Activated T-cell treated with anti-CD3 and anti-CD28 coated beads, Interleukin-2, amount 50 U/mL, for 72 hours (primary cell): ENCODE data around the gene TCP10L. TPM values are rescaled to one million over a fixed set of nuclear protein-coding genes. Genes with fewer than 3 reads are reported as not detected.
"Not testable (repeated sequence)": the region's sequence is repeated elsewhere in the genome, so short reads cannot be mapped to it uniquely, and the experiment has no call there.

Experiments
- ATAC-seq, 2 donors: fragments of 150-1000 bp; cut with Tn5 transposase; replicated peaks in 1 of 2; 2 replicates each; pipeline ENCODE4 v1.10.0; 2021; ENCODE audit warnings: moderate library complexity in 2 of 2, mild to moderate bottlenecking in 1 of 2
- DNase-seq, 2 donors: peaks; one replicate each; pipeline ENCODE4 v3.0.0; 2021 to 2022; ENCODE audit warnings: mixed read lengths in 1 of 2
- H3K27ac Mint-ChIP-seq: one replicate; pipeline ENCODE4 v1.8.0; 2022; ENCODE audit warnings: mild to moderate bottlenecking, moderate library complexity, mixed read lengths
- H3K27me3 Mint-ChIP-seq: one replicate; pipeline ENCODE4 v1.8.0; 2022; ENCODE audit warnings: low read depth, mixed read lengths
- H3K36me3 Mint-ChIP-seq, 2 donors: one replicate each; pipeline ENCODE4 v1.8.0; 2022; ENCODE audit warnings: mixed read lengths in 2 of 2, mild to moderate bottlenecking in 1 of 2; ENCODE audit not compliant: insufficient read depth in 2 of 2
- H3K4me1 Mint-ChIP-seq: one replicate; pipeline ENCODE4 v1.8.0; 2022; ENCODE audit warnings: low read depth, mixed read lengths
- H3K4me3 Mint-ChIP-seq, 2 donors: one replicate each; pipeline ENCODE4 v1.8.0; 2022; ENCODE audit warnings: mild to moderate bottlenecking in 2 of 2, mixed read lengths in 2 of 2, moderate library complexity in 2 of 2
- H3K9me3 Mint-ChIP-seq, 2 donors: one replicate each; pipeline ENCODE4 v1.8.0; 2022; ENCODE audit warnings: mixed read lengths in 2 of 2
- total RNA-seq, 2 donors: library from RNA; stranded (reverse); gene quantifications; one replicate each; pipeline ENCODE4 v1.2.3, GENCODE V29; 2022

Gene TCP10L, protein sequence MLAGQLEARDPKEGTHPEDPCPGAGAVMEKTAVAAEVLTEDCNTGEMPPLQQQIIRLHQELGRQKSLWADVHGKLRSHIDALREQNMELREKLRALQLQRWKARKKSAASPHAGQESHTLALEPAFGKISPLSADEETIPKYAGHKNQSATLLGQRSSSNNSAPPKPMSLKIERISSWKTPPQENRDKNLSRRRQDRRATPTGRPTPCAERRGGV
- total RNA-seq, result under 1 TPM; 0.43 to 0.56 TPM

DNA sequence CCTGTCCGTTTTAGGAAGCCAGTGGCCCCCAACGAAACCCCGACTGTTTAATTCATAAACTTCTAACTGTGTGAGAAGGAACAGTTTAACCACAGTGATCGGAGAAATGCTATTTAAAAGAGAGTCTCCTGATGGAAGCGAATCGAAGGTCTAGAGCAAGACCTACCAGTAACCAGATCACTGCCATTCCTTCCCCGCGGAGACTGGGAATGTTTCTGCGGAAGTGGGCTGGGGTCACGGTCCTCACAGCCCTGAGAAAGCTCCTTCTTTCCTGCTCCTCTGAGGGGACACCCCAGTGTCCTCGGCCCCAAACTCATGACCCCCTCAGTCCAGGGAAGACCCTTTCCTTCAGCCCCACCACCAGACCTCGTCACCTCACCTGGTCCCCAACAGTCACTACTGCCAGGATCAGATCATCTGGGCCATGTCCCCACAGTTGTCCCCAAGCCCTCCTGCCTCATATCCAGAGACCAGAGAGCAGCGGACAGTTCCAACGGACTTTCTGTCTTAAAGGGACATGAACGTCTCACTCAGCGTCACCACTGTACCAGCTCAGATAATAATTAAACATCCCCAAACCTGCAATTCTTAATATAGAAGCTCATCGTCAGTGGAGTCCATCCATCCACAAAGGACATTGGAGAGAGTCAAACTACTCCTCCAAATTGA, at the start of gene TCP10L:
Gene TCP10L, minus strand, starts transcription at position 482 of the 669 bp plus-strand sequence. CDS start 1,219 bp downstream, outside the sequence.
- DNase-seq, result no peak
- Mint-ChIP-seq H3K9me3 (no peaks in the 10 kb centered on the region), H3K27ac (no peak within 1 kb of the TSS), H3K4me1 (no peaks in the 10 kb centered on the region), H3K4me3 (no peak within 1 kb of the TSS), H3K36me3 (no peaks in the 10 kb centered on the region), H3K27me3 (no peaks in the 10 kb centered on the region)
- ATAC-seq, result no peak

DNA sequence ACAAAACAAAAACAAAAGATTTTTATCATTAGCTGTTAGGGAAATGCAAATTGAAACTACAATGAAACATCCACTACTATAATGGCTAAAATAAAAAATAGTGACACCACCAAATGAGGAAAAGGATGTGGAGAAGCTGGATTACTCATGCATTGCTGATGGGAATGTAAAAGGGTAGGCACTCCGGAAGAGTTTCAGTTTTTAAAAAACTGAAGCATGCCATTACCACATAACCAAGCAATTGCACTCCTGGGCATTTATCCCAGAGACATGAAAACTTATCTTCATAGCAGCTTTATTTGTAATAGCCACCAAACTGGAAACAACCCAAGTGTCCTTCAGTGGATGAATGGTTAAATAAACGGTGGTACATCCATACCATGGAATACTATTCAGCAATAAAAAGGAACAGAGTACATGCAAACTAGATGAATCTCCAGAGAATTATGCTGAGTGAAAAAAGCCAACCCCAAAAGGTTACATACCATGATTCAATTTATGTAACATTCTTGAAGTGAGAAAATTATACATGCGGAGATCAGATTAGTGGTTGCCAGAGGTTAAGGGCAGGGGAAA, 41.4 kb upstream of the TCP10L start:
- DNase-seq, result no peak
- Mint-ChIP-seq H3K36me3 (peaks cover 2% of the 10 kb centered on the region in 2 donors), H3K4me1 (peaks cover 5% of the 10 kb centered on the region), H3K27ac (no peak overlapping the region), H3K4me3 (no peak overlapping the region), H3K9me3 (no peaks in the 10 kb centered on the region), H3K27me3 (peaks cover 9% of the 10 kb centered on the region)
- ATAC-seq, result no peak

DNA sequence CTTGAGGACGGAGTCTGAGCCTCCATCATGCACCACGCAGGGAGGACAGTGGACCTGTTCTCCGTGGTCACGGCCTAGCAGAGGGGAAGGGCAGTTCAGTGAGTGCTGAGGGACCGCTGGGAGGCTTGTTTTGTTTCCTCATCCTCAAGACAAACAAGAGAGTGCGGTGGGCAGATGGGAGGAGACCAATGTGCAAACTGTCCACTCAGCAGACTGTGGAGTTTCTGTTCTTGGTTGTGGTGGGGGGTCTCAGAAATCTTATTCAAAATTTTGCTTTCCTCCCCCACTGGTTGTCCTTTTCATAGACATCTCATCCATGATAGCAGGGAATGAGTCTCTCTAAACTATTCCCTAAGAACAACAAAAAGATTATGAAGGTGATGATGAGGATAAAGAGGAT, 32.9 kb upstream of the TCP10L start:
- not testable (repeated sequence) for H3K4me1 Mint-ChIP-seq, H3K9me3 Mint-ChIP-seq, H3K36me3 Mint-ChIP-seq, ATAC-seq, DNase-seq, H3K27ac Mint-ChIP-seq, H3K4me3 Mint-ChIP-seq
- H3K27me3 Mint-ChIP-seq, result peaks cover 12% of the 10 kb centered on the region

DNA sequence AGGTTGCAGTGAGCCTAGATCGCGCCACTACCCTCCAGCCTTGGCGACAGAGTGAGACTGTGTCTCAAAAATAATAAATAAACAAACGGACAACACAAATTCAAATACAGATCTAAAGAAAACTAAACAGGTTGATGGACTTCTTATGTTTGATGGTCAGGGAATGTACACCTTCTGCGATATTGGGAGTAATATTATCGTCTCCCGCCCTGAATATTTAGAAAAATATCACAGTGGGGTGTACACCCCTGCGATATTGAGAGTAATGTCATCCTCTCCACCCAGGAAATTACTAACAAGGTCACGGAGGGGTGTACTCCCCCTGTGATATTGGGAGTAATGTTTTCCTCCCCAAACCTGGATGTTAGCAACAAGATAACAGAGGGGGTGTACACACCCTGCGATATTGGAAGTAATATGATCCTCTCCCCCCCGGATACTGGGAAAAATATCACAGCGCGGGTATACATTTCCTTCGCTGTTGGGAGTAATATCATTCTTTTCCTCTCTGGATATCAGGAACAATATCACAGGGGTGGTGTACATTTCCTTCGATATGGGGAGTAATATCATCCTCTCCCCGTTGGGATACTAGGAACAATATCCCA, 28.2 kb upstream of the TCP10L start:
- Mint-ChIP-seq H3K4me1 (peaks cover 13% of the 10 kb centered on the region), H3K4me3 (peak overlapping the region; percentile 94 to 99), H3K36me3 (peaks cover 1 to 8% of the 10 kb centered on the region in 2 donors), H3K9me3 (no peaks in the 10 kb centered on the region), H3K27ac (no peak overlapping the region), H3K27me3 (no peaks in the 10 kb centered on the region)
- no peak for DNase-seq
- ATAC-seq, result no peak

DNA sequence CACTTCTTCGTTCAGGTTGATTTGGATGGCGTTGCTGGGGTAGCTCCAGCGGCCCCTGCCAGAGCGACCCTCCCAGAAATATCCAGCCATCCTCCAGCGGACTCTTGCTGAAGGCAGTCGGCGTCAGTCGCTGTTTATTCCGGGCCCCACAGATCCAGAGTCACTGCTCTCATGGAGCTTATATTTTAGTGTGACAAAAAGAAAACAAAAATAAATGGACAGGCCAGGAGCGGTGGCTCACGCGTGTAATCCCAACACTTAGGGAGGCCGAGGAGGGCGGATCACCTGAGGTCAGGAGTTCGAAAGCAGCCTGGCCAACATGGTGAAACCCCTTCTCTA, 27.6 kb upstream of the TCP10L start:
- Mint-ChIP-seq H3K36me3 (peaks cover 1 to 8% of the 10 kb centered on the region in 2 donors), H3K27ac (peak overlapping the region; percentile 89), H3K27me3 (no peaks in the 10 kb centered on the region), H3K4me3 (peak overlapping the region; percentile 94 to 99), H3K9me3 (no peaks in the 10 kb centered on the region), H3K4me1 (peaks cover 13% of the 10 kb centered on the region)
- DNase-seq (no peak), ATAC-seq (peak in 1 of 2 donors; percentile 8)

DNA sequence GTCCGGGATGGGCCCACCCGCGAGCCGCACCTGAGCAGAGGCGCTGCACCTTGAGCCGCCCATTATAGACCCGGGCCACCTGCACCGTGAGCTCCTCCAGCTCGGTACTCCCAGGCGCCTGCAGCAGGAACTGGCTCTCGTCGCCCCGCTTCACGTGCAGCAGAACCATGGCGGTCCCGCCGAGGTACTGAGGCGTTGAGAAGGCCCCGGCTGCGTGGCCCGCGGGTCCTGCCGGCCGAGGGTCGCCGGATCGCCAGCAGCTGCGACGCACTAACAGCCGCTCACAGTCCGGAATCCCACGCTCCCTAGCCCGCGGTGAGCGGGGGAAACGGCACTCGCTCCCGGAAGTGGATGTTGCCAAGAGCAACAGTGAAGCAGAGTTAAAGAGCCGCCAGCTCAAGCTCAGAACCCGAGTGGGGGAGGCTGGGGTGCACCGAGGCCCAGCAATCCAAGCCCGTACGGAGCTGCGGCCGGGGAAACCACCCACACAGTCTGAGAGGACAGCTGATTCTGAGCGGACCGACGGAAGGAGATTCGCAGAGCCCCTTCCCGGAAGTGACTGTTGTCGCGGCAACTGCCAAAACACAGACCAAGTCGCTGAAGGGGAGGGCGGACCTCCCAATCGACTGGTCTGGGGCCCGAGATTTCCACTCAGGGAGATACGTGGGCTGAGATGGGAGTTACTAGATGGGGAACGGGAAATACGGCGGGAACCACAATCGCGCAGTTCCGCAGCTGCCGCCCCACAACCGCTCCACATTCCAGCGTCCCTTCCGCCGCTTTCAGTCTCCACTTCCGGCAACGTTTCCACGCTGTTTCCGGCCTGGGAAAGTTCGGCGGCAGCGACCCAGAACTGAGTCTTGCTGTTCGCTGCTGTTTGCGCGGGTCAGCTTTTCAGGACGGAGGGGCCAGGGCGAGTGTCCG, 27.0 kb upstream of the TCP10L start, which contains the start of gene CFAP298:
Gene CFAP298, minus strand, starts transcription at position 303 of the 924 bp plus-strand sequence. Its CDS starts 134 bp downstream, at position 169.
- Mint-ChIP-seq H3K36me3 (peaks cover 1 to 10% of the 10 kb centered on the region in 2 donors), H3K27me3 (no peaks in the 10 kb centered on the region), H3K9me3 (no peaks in the 10 kb centered on the region), H3K4me1 (peaks cover 13% of the 10 kb centered on the region), H3K27ac (peak within 1 kb of the TSS; percentile 89), H3K4me3 (peak within 1 kb of the TSS; percentile 94 to 99)
- ATAC-seq, result peak; percentile 96 to 97
- peak; percentile 88 to 91 for DNase-seq

DNA sequence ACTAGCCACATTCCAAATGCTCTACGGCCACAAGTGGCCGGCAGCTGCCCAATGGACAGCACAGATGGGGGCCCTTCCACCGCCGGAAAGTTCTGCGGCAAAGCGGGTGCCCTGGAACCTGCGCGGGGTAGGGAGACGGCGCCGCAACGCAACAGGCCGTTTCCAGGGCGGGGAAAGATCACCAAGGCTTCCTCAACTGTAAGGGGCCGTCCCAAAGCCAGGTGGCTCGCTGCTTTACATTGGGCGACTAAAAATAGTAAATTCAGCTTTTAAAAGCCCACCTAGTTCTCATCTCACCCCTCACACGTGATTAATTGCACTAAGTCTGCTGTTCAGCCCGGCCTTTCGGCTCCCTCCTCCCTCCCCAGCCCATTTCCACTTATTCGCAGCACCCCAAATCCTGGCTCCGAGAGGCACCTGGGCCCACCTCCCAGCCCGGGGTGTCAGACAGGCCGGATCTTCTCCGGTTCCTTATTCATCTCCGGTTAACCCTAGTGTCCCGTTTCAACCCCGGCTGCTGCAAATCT, 26.2 kb upstream of the TCP10L start:
- DNase-seq (peak; percentile 43 to 48), ATAC-seq (peak; percentile 2)
- peaks cover 1 to 10% of the 10 kb centered on the region in 2 donors for H3K36me3 Mint-ChIP-seq
- peaks cover 13% of the 10 kb centered on the region for H3K4me1 Mint-ChIP-seq
- H3K27ac Mint-ChIP-seq, result peak overlapping the region; percentile 89
- H3K27me3 Mint-ChIP-seq, result no peaks in the 10 kb centered on the region
- peak overlapping the region; percentile 94 to 99 for H3K4me3 Mint-ChIP-seq
- no peaks in the 10 kb centered on the region for H3K9me3 Mint-ChIP-seq

DNA sequence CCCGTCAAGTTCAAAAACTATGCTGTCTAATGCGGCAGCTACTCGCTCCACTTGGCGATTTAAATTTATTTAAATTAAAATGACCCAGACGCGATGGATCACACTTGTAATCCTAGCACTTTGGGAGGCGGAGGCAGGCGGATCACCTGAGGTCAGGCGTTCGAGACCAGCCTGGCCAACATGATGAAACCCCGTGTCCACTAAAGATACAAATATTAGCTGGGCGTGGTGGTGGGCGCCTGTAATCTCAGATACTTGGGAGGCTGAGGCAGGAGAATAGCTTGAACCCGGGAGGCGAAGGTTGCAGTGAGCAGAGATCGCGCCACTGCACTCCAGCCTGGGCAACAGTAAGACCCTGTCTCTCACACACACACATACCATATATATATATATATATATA, 25.6 kb upstream of the TCP10L start:
- Mint-ChIP-seq H3K4me3 (peak overlapping the region; percentile 53 to 58), H3K4me1 (peaks cover 13% of the 10 kb centered on the region)
- H3K27ac Mint-ChIP-seq, H3K36me3 Mint-ChIP-seq, H3K27me3 Mint-ChIP-seq, DNase-seq, H3K9me3 Mint-ChIP-seq, ATAC-seq: not testable (repeated sequence)

DNA sequence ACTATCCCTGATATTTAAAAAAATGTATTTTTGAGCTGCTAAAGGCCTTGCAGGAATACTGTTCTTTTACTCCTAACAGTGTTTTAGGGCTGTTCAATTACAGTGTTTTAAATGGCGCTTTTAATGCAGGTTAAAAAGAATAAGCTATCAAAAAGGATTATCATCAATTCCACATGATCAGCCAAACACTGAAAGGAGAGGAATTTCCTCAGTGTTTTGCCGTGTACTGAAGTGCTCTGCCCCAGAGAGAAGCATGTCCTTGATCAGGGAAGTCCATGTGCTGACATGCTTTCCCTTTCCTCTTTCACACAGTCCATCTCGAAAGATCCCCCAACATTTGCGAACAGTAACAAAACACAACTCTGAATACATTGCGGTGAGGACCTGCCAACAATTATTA, 23.5 kb upstream of the TCP10L start:
- Mint-ChIP-seq H3K36me3 (peaks cover 4 to 13% of the 10 kb centered on the region in 2 donors), H3K9me3 (no peaks in the 10 kb centered on the region), H3K4me3 (no peak overlapping the region), H3K27ac (no peak overlapping the region), H3K4me1 (peaks cover 13% of the 10 kb centered on the region), H3K27me3 (no peaks in the 10 kb centered on the region)
- ATAC-seq (no peak), DNase-seq (no peak)

DNA sequence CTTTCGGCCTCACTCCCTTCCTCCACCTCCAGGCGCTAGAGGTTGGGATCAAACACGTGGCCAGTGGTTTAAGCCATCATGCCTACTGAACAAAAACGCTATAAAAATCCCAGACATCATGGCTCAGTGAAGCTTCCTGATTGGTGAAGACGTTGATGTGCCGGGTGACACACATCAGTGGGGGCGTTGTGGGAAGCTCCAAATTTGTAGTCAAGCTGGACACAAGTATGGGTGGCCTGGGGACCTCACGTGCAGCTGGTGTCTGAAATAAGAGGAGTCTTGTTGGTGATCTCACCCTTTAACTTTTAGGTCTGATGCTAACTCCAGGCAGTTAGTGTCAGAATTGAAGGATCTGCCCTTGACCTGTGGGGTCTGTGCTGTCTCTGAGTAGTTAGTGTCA, 20.1 kb upstream of the TCP10L start:
- H3K27me3 Mint-ChIP-seq, result no peaks in the 10 kb centered on the region
- H3K36me3 Mint-ChIP-seq, result peaks cover 9 to 17% of the 10 kb centered on the region in 2 donors
- no peak overlapping the region for H3K4me3 Mint-ChIP-seq
- ATAC-seq (no peak), DNase-seq (no peak)
- no peaks in the 10 kb centered on the region for H3K4me1 Mint-ChIP-seq
- no peak overlapping the region for H3K27ac Mint-ChIP-seq
- H3K9me3 Mint-ChIP-seq, result no peaks in the 10 kb centered on the region

DNA sequence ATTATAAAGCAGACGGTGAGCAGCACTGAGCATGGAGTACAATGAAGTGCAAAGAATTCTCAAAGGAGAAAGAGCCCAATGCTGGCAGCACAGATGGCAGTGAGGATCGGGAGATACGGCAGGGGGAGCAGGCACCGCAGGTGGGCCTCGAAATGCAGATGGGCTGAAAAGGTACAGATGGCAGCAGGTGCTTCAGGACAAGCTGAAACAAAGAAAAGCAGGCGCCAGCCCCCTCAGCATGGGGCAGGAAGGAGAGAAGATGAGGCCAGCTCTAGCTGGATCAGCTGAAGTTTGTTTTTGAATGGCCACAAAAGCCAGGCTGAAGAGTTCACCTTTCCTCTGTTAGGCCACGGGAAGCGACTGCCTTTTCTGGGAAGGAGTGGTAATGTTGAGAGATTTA, 19.1 kb upstream of the TCP10L start:
- H3K27me3 Mint-ChIP-seq, result no peaks in the 10 kb centered on the region
- H3K36me3 Mint-ChIP-seq, result peaks cover 7 to 15% of the 10 kb centered on the region in 2 donors
- H3K27ac Mint-ChIP-seq, result no peak overlapping the region
- no peak overlapping the region for H3K4me3 Mint-ChIP-seq
- no peak for DNase-seq
- H3K9me3 Mint-ChIP-seq, result no peaks in the 10 kb centered on the region
- ATAC-seq, result no peak
- H3K4me1 Mint-ChIP-seq, result no peaks in the 10 kb centered on the region

DNA sequence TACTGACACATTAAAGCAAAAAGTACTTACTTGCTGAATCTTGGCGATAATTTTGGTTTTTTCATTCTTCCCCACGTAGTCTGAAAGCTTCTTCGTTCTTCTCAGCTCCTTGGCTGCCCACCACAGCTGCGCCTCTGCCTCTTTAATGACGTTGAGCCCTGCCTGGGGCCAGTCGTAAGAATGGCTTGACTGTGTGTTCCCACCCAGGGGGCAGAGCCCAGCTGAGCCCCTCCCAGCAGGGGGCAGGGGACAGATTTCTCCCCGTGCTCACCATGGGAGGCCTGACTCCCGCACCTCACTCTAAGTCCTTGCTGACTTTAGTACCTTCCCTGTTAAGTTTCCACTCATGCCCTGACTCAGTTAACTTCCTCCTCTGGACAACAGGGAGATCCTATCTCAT, 17.8 kb upstream of the TCP10L start:
- no peak overlapping the region for H3K4me3 Mint-ChIP-seq
- H3K27me3 Mint-ChIP-seq, result no peaks in the 10 kb centered on the region
- H3K36me3 Mint-ChIP-seq, result peaks cover 7 to 13% of the 10 kb centered on the region in 2 donors
- no peaks in the 10 kb centered on the region for H3K9me3 Mint-ChIP-seq
- no peaks in the 10 kb centered on the region for H3K4me1 Mint-ChIP-seq
- no peak overlapping the region for H3K27ac Mint-ChIP-seq
- DNase-seq (no peak), ATAC-seq (no peak)
